Esophagus muscularis mucosa (tissue), 4 donors: ENCODE measurements around the gene TELO2. TPM values are rescaled to one million over a fixed set of nuclear protein-coding genes. Genes with fewer than 3 reads are reported as not detected.

ENCODE experiments used
- DNase-seq: peaks from one replicate; pipeline ENCODE4 v3.0.0-alpha.2; 2017; ENCODE audit errors: extremely low spot score
- H3K27ac ChIP-seq, 4 donors: fragments of 200-600 bp; sonication (generic); replicated peaks in 1 of 4; 1 replicate in 3 of 4; 2 replicates in 1 of 4; pipeline ENCODE4 v1.5.1; 2016 to 2019; ENCODE audit warnings: mild to moderate bottlenecking in 1 of 4
- H3K27me3 ChIP-seq, 4 donors: fragments of 200-600 bp; sonication (generic); one replicate each; pipeline versions ENCODE4 v1.5.1 to v1.6.0; 2016 to 2019
- H3K36me3 ChIP-seq, 4 donors: fragments of 200-600 bp; sonication (generic); one replicate each; pipeline ENCODE4 v1.5.1; 2016 to 2019
- H3K4me1 ChIP-seq, 4 donors: fragments of 200-600 bp; sonication (generic); one replicate each; pipeline ENCODE4 v1.5.1; 2016 to 2019
- H3K4me3 ChIP-seq, 4 donors: fragments of 200-600 bp; sonication (generic); 1 replicate in 2 of 4; 2 replicates in 2 of 4; pipeline ENCODE4 v1.5.1; 2016 to 2019; ENCODE audit warnings: mild to moderate bottlenecking in 4 of 4, moderate library complexity in 1 of 4
- H3K9me3 ChIP-seq, 4 donors: fragments of 200-600 bp; sonication (generic); 1 replicate in 3 of 4; 2 replicates in 1 of 4; pipeline ENCODE4 v1.5.1; 2016 to 2019
- EP300 ChIP-seq: sonication (generic); formaldehyde crosslinking; IDR thresholded peaks from one replicate; pipeline ENCODE4 v1.6.1; 2017; ENCODE audit warnings: antibody characterized with exemption
- POLR2A ChIP-seq: fragments of 450-650 bp; IDR thresholded peaks from one replicate; pipeline ENCODE4 v1.6.1; 2017; ENCODE audit warnings: antibody characterized with exemption, moderate library complexity, mild to moderate bottlenecking, low read depth
- POLR2AphosphoS5 ChIP-seq, 2 donors: sonication (generic); formaldehyde crosslinking; IDR thresholded peaks; one replicate each; pipeline ENCODE4 v1.6.1; 2017; ENCODE audit warnings: antibody characterized with exemption in 2 of 2
- WGBS: methylation state at CpG from one replicate; pipeline ENCODE4 v1.1.5; 2018; 5-methylcytosine and 5-hydroxymethylcytosine counted together
- intact Hi-C: fragments of 100-400 bp; cut with DNase I; formaldehyde crosslinking; loops from one replicate; pipeline ENCODE4 v1.15.1; 2023
- total RNA-seq, 4 donors: library from RNA; depleted of rRNA; stranded (reverse); fragments of >200 nt; gene quantifications; one replicate each; pipeline versions ENCODE4 v1.1.0 to v1.2.1, GENCODE V29; 2016
- TF ChIP-seq, protein P1 (sequence below), 3 experiments: fragments of 200-600 bp in 2 of 3; fragments of 450-650 bp in 1 of 3; sonication (generic) in 2 of 3; IDR thresholded peaks; one replicate each; pipeline ENCODE4 v1.5.1; 2017 to 2019; ENCODE audit warnings: antibody characterized with exemption in 3 of 3, mild to moderate bottlenecking in 2 of 3, moderate library complexity in 1 of 3

Gene TELO2
- total RNA-seq, 4 donors from 2014 or later, result 14.1 to 27.7 (median 18.4) TPM

DNA sequence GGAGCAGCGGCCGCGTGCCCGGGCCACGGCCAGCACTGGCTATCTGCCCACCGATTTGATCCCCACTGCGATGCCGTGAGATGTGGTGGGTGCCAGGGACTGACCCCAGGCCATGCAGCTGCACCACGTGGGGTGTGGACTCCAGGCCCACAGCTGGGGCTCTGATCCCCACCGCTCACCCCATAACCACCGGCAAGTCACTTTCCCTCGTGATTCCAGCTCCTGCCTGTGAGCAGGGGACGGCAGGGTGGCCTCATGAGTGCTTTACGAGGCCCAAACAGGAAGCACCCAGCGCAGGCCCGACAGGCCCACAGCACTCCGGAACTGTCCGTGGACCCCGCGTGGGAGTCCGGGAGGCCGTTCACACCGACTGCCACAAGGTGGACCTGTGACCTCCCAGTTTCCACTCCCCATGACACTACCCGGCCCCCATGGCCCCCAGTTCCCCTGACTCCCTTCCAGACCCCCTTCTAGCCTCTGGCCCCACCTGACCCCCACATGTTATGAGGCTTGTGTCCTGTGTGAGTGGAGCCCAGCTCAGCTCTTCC is 5.0 kb upstream of the TELO2 start:
- TF ChIP-seq POLR2A, result no peak
- TF ChIP-seq, protein P1, sequence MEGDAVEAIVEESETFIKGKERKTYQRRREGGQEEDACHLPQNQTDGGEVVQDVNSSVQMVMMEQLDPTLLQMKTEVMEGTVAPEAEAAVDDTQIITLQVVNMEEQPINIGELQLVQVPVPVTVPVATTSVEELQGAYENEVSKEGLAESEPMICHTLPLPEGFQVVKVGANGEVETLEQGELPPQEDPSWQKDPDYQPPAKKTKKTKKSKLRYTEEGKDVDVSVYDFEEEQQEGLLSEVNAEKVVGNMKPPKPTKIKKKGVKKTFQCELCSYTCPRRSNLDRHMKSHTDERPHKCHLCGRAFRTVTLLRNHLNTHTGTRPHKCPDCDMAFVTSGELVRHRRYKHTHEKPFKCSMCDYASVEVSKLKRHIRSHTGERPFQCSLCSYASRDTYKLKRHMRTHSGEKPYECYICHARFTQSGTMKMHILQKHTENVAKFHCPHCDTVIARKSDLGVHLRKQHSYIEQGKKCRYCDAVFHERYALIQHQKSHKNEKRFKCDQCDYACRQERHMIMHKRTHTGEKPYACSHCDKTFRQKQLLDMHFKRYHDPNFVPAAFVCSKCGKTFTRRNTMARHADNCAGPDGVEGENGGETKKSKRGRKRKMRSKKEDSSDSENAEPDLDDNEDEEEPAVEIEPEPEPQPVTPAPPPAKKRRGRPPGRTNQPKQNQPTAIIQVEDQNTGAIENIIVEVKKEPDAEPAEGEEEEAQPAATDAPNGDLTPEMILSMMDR (IDR thresholded peaks at IDR 0.05), result no peak
- no peak for TF ChIP-seq EP300
- TF ChIP-seq POLR2AphosphoS5 (IDR thresholded peaks at IDR 0.05), result no peak
- 90% methylated on average over 9 of the region's 24 CpGs for WGBS
- peaks cover 6 to 9% (median 7%) of the 10 kb centered on the region in 4 donors for H3K4me1 ChIP-seq
- H3K4me3 ChIP-seq, result no peak overlapping the region
- H3K27me3 ChIP-seq, result no peaks in the 10 kb centered on the region
- H3K27ac ChIP-seq, result no peak overlapping the region
- intact Hi-C loops, result no loop called here
- no peaks in the 10 kb centered on the region for H3K9me3 ChIP-seq
- H3K36me3 ChIP-seq, result no peaks in the 10 kb centered on the region
- no peak for DNase-seq

DNA sequence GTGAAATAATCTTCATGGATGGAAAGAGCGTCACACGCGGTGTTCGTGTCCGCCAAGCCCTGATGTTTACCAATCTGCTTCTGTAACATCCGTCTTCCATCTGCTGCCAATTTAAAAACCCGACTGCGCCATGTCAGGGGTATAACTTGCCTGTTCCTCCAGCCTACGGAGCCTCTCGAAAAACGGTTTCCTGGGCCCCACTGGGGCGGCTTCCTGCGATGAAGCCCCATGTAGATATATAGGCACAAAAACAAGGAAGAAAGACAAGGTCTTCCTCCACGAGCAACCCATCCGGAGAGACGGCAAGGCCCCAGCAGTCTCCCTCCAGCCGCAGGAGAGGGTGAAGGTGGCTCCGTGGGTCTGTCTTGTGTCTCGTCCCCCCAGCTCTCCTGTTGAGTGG is 4.5 kb upstream of the TELO2 start, which contains the start of gene PTX4:
PTX4 (minus strand) TSS at position 326 of the 400 bp plus-strand sequence; CDS start at position 291, 35 bp downstream.
- H3K27me3 ChIP-seq, result no peaks in the 10 kb centered on the region
- 73% methylated on average over 19 of the region's 19 CpGs for WGBS
- no peaks in the 10 kb centered on the region for H3K36me3 ChIP-seq
- no peak within 1 kb of the TSS for H3K27ac ChIP-seq
- H3K9me3 ChIP-seq, result no peaks in the 10 kb centered on the region
- peaks cover 6 to 9% (median 7%) of the 10 kb centered on the region in 4 donors for H3K4me1 ChIP-seq
- H3K4me3 ChIP-seq, result no peak within 1 kb of the TSS
- intact Hi-C loops, result no loop called here
- DNase-seq, result no peak
- TF ChIP-seq POLR2AphosphoS5 (IDR thresholded peaks at IDR 0.05) (no peak), EP300 (no peak), POLR2A (no peak)
- TF ChIP-seq, protein P1 (IDR thresholded peaks at IDR 0.05), result no peak

DNA sequence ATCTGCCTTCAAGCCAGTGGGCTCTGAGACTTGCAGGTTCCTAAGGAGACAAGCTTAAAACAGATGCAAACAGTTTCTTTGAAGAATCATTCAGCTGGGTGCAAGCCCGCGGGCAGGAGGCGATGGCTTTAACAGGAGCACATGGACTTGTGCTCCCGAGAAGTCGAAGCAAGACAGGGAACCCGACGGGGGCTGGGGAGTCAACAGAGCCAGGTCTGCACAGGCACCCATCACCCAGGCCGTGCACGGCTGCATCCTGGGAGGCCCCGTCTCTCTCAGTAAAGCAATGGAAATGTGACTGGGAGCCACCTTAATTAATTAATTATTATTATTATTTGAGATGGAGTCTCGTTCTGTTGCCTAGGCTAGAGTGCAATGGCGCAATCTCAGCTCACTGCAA is 4.1 kb upstream of the TELO2 start:
- Histone ChIP-seq H3K4me1 (peaks cover 9 to 14% (median 12%) of the 10 kb centered on the region in 4 donors), H3K4me3 (no peak overlapping the region), H3K9me3 (no peaks in the 10 kb centered on the region), H3K36me3 (no peaks in the 10 kb centered on the region), H3K27ac (no peak overlapping the region), H3K27me3 (no peaks in the 10 kb centered on the region)
- intact Hi-C loops, result no loop called here
- TF ChIP-seq POLR2AphosphoS5 (IDR thresholded peaks at IDR 0.05) (no peak), POLR2A (no peak), EP300 (no peak)
- TF ChIP-seq, protein P1 (IDR thresholded peaks at IDR 0.05), result no peak
- DNase-seq, result no peak
- whole genome bisulfite sequencing, result 85% methylated on average over 12 of the region's 12 CpGs

- Histone ChIP-seq H3K4me1 (peaks cover 24 to 34% (median 31%) of the 10 kb centered on the region in 4 donors), H3K27me3 (no peaks in the 10 kb centered on the region), H3K27ac (no peak overlapping the region), H3K36me3 (peaks cover 9 to 19% (median 17%) of the 10 kb centered on the region in 4 donors), H3K9me3 (no peaks in the 10 kb centered on the region), H3K4me3 (no peak overlapping the region)
- intact Hi-C loops, result loop anchor here (5.0 kb wide), 2 partner anchors 76 to 121 kb away; partner anchors contain the start of genes CRAMP1 and IFT140
- DNase-seq, result no peak
- WGBS, result 93% methylated on average over 12 of the region's 12 CpGs
- no peak for TF ChIP-seq POLR2A
- no peak for TF ChIP-seq EP300
- TF ChIP-seq POLR2AphosphoS5 (IDR thresholded peaks at IDR 0.05), result no peak
- TF ChIP-seq, protein P1 (IDR thresholded peaks at IDR 0.05), result no peak
Observed at GRCh38 chr16:1491327-1491726, 1.8 kb upstream of the TELO2 start.
